HUES48 (cell line): ENCODE measurements around the gene METTL9.

Experiments
- H3K27ac ChIP-seq: one replicate; pipeline ENCODE4 v1.7.0; 2013; ENCODE audit warnings: low read depth, low read length, inconsistent platforms
- H3K27me3 ChIP-seq: 2 replicates; pipeline ENCODE4 v1.6.1; 2013; ENCODE audit warnings: mild to moderate bottlenecking, low read length; ENCODE audit not compliant: control insufficient read depth, insufficient read depth
- H3K36me3 ChIP-seq: 2 replicates; pipeline ENCODE4 v1.6.1; 2013; ENCODE audit warnings: low read length; ENCODE audit not compliant: control insufficient read depth, insufficient read depth
- H3K4me1 ChIP-seq: 2 replicates; pipeline ENCODE4 v1.6.1; 2013; ENCODE audit warnings: mild to moderate bottlenecking, low read length; ENCODE audit not compliant: control insufficient read depth, insufficient read depth
- H3K4me3 ChIP-seq: 2 replicates; pipeline ENCODE4 v1.5.1; 2013; ENCODE audit warnings: mild to moderate bottlenecking, low read depth, low read length
- H3K9ac ChIP-seq: 2 replicates; pipeline ENCODE4 v1.6.1; 2013; ENCODE audit warnings: mild to moderate bottlenecking, low read depth, low read length, moderate library complexity
- H3K9me3 ChIP-seq: 2 replicates; pipeline ENCODE4 v1.6.1; 2013; ENCODE audit warnings: low read length; ENCODE audit not compliant: control insufficient read depth, insufficient read depth

Gene METTL9

GRCh38 chr16:21650521-21650920 is 51.1 kb downstream of the METTL9 start:
- no peaks in the 10 kb centered on the region for H3K9me3 ChIP-seq
- no peak overlapping the region for H3K9ac ChIP-seq
- peaks cover 14% of the 10 kb centered on the region; the same call in 1 of the 2 replicates for H3K36me3 ChIP-seq
- no peak overlapping the region for H3K4me3 ChIP-seq
- no peaks in the 10 kb centered on the region for H3K4me1 ChIP-seq
- H3K27ac ChIP-seq = no peak overlapping the region
- H3K27me3 ChIP-seq = no peaks in the 10 kb centered on the region

DNA sequence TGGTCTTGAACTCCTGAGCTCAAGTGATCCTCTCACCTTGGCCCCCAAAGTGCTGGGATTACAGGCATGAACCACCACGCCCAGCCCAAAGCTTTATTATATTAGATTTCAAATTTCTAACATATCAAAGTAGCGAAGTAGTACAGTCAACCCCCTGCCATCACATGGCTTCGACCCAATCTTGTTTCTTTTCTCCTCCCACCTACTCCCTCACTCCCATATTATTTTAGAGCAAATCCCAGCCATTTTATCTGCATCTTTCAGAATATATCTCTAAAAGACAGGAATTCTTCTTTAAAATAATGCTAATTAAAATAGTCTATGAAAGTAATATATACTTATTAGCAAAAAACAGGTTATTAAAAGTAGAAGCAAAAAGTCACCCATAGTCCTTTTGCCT is 52.1 kb downstream of the METTL9 start:
- Histone ChIP-seq H3K4me1 (no peaks in the 10 kb centered on the region), H3K4me3 (no peak overlapping the region)

GRCh38 chr16:21652453-21652852 is 53.1 kb downstream of the METTL9 start, which contains the start of gene IGSF6:
IGSF6 (minus strand) TSS chr16:21652608; CDS start chr16:21652598, 10 bp downstream.
- Histone ChIP-seq H3K36me3 (peaks cover 21% of the 10 kb centered on the region), H3K9me3 (no peaks in the 10 kb centered on the region), H3K9ac (no peak within 1 kb of the TSS), H3K4me3 (no peak within 1 kb of the TSS), H3K27me3 (no peaks in the 10 kb centered on the region), H3K4me1 (no peaks in the 10 kb centered on the region), H3K27ac (no peak within 1 kb of the TSS)

More for the DNA sequence above, 52.1 kb downstream of the METTL9 start:
- Histone ChIP-seq H3K9ac (no peak overlapping the region), H3K27ac (no peak overlapping the region), H3K27me3 (no peaks in the 10 kb centered on the region), H3K36me3 (peaks cover 23% of the 10 kb centered on the region), H3K9me3 (no peaks in the 10 kb centered on the region)

DNA sequence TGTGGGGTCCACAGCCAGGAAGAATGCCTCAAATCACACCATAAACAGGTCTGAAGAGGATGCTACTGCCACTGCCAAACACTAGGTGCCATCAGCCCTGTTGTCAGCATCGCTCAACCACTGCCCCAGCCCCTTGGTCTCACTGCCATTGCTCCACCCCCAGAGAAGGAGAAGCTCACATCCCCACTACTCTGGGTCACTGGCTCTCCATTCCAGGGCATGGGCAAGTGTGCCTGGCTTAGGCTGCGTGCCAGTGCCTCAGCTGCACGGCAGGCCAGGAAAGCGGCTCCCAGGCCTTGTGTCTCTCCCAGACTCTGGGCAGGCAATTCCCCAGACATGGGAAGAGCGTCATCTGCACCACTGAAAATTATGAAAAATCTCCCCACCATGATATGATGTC is 54.2 kb downstream of the METTL9 start:
- Histone ChIP-seq H3K9ac (no peak overlapping the region), H3K27ac (no peak overlapping the region), H3K36me3 (peaks cover 21% of the 10 kb centered on the region), H3K4me3 (no peak overlapping the region), H3K9me3 (no peaks in the 10 kb centered on the region), H3K27me3 (no peaks in the 10 kb centered on the region), H3K4me1 (no peaks in the 10 kb centered on the region)

DNA sequence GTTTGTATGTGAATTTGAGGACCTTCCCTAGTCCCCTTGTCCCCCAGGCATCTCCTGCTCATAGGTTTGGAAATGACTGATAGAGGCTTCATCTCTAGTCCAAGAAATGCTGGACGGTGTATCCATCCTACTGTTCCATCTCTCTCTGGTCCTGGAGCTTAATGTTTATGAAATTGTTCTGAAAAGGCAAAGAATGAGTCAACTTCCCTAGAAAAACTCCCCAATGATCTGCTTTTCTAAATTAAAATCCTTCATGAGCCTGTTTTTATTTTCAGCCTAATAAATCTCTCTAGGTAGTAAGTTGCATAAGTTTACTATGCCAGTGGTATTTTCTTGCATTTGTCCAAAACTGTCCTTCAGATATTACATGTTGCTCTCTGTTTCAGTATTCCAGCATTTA is 55.1 kb downstream of the METTL9 start:
- H3K36me3 ChIP-seq = peaks cover 21% of the 10 kb centered on the region

GRCh38 chr16:21654881-21655280 is 55.5 kb downstream of the METTL9 start:
- Histone ChIP-seq H3K9ac (no peak overlapping the region), H3K9me3 (no peaks in the 10 kb centered on the region), H3K4me1 (no peaks in the 10 kb centered on the region), H3K27ac (no peak overlapping the region), H3K36me3 (peaks cover 21% of the 10 kb centered on the region), H3K27me3 (no peaks in the 10 kb centered on the region), H3K4me3 (no peak overlapping the region)

More for the DNA sequence above, 55.1 kb downstream of the METTL9 start:
- no peak overlapping the region for H3K9ac ChIP-seq
- H3K4me3 ChIP-seq = no peak overlapping the region
- no peaks in the 10 kb centered on the region for H3K9me3 ChIP-seq
- no peaks in the 10 kb centered on the region for H3K4me1 ChIP-seq
- no peak overlapping the region for H3K27ac ChIP-seq
- no peaks in the 10 kb centered on the region for H3K27me3 ChIP-seq

DNA sequence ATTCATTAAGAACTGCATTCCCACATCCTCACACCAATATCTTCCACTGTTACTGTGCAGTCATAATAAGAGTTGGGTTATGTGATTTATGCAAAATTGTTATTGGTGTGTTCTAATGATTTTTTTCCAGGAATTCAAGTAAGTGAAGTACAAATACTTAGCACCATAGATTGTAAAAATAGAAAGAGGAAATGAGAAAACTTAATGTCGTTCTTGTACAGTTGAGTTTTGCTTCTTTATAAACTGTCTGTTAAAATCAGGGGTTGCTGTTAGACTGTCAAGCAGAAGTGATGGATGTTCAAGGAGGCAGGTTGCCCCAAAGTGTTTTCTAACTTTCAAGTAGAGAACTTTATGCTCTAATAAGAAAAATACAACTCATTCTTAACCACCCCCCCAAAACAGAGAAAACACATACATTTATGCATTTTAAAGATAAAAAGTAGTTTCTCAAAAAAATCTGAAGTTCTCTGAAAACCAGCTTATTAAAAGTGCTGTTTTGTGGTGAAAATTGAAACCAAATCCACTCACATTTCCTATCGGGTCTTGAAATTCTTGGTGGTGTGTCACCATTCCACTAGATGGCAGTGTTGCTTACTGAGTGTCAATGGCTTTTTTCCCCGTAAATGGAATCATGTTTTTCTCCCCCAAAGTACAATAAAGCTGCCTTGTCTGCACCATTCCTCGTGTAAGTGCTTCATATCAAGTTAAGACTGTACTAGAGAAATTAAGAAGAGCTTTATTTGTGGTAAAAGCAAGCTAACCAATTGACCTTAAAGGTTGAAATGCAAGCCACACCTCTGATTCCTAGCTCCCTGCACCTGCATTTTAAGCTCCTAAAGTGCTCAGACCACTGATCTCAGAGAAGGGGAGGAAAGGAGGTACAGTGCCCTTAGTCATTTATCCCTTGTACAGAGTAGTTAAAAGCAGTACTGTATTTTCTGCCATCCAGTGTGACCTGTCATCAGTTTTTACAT is 57.7 kb downstream of the METTL9 start:
- Histone ChIP-seq H3K9me3 (no peaks in the 10 kb centered on the region), H3K36me3 (peaks cover 21% of the 10 kb centered on the region), H3K4me1 (no peaks in the 10 kb centered on the region), H3K27me3 (no peaks in the 10 kb centered on the region), H3K4me3 (no peak overlapping the region), H3K9ac (no peak overlapping the region), H3K27ac (no peak overlapping the region)

- Histone ChIP-seq H3K36me3 (peaks cover 21% of the 10 kb centered on the region), H3K9me3 (no peaks in the 10 kb centered on the region), H3K4me3 (no peak overlapping the region), H3K4me1 (no peaks in the 10 kb centered on the region), H3K27ac (no peak overlapping the region), H3K9ac (no peak overlapping the region), H3K27me3 (no peaks in the 10 kb centered on the region)
Observed at GRCh38 chr16:21659124-21659523, 59.7 kb downstream of the METTL9 start.

DNA sequence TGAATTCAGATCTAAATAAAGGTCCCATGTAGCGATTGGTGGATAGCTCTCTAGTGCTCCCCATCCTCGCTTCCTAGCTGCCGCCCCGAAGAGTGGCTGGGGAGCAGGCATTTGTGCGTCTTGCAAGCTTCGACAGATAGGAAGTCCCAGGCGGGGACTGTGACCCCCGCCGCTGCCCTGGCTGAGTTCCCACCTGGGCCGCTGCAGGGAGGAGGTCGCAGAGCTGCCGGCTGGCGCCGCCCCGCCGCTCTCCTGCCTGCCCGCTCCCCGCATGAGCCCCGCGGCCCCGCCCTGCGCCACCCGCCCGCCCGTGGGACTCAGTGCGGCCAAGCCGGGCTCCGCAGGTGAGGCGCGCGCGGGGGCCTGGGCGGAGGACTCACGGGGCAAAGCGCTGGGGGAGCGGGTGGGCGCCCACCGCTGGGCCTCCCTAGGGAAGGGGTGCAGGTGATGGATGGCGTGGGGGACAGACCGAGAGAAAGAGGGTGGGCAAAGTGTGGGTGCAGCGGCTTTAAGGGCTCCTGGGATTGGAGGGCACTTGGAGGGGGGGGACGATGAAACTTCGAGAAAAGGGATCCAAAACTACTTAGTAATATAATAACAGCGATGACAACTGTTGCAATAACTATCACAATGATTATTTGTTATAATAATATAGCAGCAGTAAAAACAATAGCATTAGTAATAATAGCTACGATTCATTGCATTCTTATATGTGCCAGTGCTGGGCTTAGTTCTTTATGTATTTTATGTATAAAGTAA is 64.7 kb downstream of the METTL9 start, which contains the start of gene OTOA:
Gene OTOA (plus strand): TSS at position 80 of the 759 bp plus-strand sequence. CDS start 14,547 bp downstream, outside the sequence.
- Histone ChIP-seq H3K36me3 (no peaks in the 10 kb centered on the region), H3K4me3 (peak within 1 kb of the TSS; percentile 56; the same call in 1 of the 2 replicates), H3K27me3 (no peaks in the 10 kb centered on the region), H3K9me3 (no peaks in the 10 kb centered on the region), H3K27ac (no peak within 1 kb of the TSS), H3K4me1 (peaks cover 8% of the 10 kb centered on the region), H3K9ac (no peak within 1 kb of the TSS)

DNA sequence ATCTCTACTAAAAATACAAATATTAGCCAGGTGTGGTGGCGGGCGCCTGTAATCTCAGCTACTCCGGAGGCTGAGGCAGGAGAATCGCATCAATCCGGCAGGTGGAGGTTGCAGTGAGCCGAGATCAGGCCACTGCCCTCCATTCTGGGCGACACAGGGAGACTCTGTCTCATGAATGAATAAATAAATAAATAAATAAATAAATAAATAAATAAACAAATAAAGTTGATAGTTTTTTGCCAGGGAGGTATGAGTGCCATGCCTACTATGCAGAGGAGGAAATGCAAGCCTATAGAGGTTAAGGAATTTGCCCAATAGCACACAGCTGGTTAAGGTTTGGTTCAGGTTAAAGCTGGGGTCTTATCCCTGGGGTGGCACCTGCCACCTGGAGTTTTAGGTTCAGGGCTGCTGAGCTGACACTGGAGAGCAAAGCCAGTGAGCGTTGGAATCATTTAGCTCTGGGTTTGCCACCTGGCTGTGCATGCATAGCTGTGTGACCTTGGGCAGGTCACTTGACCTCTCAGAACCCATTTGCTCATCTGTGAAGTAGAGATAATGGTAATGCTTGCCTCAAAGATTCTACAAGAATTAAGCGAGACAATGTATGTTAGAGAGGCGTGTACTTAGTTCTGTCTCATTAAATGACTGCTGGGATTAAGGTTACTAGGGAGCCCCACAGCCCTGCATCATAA is 65.6 kb downstream of the METTL9 start:
- no peaks in the 10 kb centered on the region for H3K9me3 ChIP-seq
- H3K9ac ChIP-seq = no peak overlapping the region
- H3K4me1 ChIP-seq = peaks cover 8% of the 10 kb centered on the region
- no peaks in the 10 kb centered on the region for H3K36me3 ChIP-seq
- H3K27me3 ChIP-seq = no peaks in the 10 kb centered on the region
- no peak overlapping the region for H3K27ac ChIP-seq
- no peak overlapping the region for H3K4me3 ChIP-seq
